ENCODE results near the gene MYO9B. TPM values are rescaled to one million over a fixed set of nuclear protein-coding genes. Genes with fewer than 3 reads are reported as not detected.
A peak's percentile ranks its signal among the peaks of the same experiment; 100 is the strongest.

Gene MYO9B
- total RNA-seq, 1 experiment from 2014 or later: 85.4 TPM

DNA sequence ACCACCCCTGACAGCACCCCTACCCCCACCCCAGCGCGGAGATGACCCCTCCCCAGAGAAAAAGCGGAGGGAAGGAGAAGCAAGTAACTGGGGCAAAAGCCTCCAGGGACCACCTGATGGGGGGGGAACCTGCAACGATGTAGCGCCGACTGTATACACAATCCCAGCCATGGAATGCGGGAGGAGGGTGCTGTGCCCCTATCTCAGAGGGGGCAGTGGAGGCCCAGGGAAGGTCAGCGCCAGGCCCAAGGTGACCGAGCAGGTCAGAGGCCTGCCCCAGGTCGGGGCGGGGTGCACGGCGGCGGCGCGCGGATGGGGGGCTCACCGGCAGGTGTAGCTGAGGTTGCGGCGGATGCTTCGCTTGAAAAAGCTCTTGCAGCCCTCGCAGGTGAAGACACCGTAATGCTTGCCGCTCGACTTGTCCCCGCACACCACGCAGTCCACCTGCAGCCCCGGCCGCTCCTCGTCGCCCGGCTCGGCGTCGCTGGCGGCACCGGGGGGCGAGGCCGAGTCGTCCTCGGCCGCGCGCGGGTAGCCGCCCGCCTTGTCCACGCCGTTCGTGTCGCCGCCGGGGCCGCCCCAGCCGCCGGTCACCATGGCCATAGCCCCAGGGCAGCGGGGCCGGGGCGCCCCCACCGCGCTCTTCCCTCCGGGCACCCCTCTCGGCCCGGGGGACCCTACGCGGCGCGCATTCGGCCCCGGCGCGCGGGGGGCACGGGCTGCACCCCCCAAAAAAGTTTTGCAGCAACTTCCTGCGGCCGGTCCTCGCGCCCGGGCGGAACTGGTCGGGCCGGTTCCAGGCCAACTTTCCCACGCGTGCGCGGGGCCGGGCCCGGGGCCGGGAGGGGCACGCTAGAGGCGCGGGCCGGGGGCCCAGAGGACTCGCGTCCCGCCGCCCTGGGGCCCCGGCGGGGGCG, 169.3 kb downstream of the MYO9B start:
- Histone ChIP-seq H3K27ac (ENCODE audit: low read depth, low read length, poor library complexity, severe bottlenecking) (peak overlapping the region; percentile 23), H3K36me3 (ENCODE audit: insufficient read depth, low read length, poor library complexity, severe bottlenecking) (no peaks in the 10 kb centered on the region), H3K4me3 (ENCODE audit: low read depth, low read length, poor library complexity, severe bottlenecking) (peak overlapping the region; percentile 66), H3K9me3 (ENCODE audit: low read depth, low read length, poor library complexity, severe bottlenecking) (no peaks in the 10 kb centered on the region), H3K27me3 (replicated peaks; ENCODE audit: insufficient read depth, low read depth, low read length, poor library complexity) (no peaks in the 10 kb centered on the region), H3K4me1 (ENCODE audit: insufficient read depth, low read length, poor library complexity, severe bottlenecking) (peaks cover 12% of the 10 kb centered on the region)
- POLR2A ChIA-PET (ENCODE audit: low non-redundant PET): no interaction called here
- CTCF ChIA-PET: no interaction called here
- no peak for TF ChIP-seq EZH2 (IDR thresholded peaks at IDR 0.05; ENCODE audit: borderline replicate concordance, low read depth, low read length, poor library complexity, severe bottlenecking)
- TF ChIP-seq, protein P1, sequence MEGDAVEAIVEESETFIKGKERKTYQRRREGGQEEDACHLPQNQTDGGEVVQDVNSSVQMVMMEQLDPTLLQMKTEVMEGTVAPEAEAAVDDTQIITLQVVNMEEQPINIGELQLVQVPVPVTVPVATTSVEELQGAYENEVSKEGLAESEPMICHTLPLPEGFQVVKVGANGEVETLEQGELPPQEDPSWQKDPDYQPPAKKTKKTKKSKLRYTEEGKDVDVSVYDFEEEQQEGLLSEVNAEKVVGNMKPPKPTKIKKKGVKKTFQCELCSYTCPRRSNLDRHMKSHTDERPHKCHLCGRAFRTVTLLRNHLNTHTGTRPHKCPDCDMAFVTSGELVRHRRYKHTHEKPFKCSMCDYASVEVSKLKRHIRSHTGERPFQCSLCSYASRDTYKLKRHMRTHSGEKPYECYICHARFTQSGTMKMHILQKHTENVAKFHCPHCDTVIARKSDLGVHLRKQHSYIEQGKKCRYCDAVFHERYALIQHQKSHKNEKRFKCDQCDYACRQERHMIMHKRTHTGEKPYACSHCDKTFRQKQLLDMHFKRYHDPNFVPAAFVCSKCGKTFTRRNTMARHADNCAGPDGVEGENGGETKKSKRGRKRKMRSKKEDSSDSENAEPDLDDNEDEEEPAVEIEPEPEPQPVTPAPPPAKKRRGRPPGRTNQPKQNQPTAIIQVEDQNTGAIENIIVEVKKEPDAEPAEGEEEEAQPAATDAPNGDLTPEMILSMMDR (conservative IDR thresholded peaks at IDR 0.05; ENCODE audit: low read depth, low read length): no peak
- intact Hi-C loops (cut with micrococcal nuclease; ENCODE audit: unreplicated experiment): no loop called here
- DNase-seq (ENCODE audit: low spot score): no peak
- no TSS peak for BruUV-seq (replicated peaks)

DNA sequence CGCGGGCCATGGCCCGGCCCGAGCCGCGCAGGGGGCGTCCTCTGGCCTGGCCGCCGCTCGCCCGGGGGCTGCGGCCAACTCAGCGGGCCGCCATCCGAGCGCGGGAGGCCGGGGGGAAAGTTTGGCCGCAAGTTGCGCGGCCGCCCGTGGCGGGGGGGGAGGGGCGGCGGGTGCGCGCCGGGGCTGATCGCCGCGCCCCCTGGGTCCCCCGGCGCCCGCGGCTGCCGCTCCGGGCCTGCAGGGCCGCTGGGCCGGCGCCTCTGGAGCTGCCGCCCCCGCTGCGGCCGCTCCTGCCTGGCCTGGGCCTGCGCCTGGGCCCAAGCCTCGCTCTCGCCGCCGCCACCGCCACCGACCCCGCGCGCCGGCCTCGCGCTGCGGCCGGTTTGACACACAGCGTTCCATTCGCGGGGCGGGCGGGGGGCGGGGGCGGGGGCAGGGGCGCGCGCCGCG, 170.0 kb downstream of the MYO9B start, which contains the start of gene NR2F6:
NR2F6 (minus strand) TSS at position 385 of the 450 bp plus-strand sequence. CDS start 699 bp downstream, outside the sequence.
- intact Hi-C loops (cut with micrococcal nuclease; ENCODE audit: unreplicated experiment): no loop called here
- ChIA-PET CTCF (no interaction called here), POLR2A (ENCODE audit: low non-redundant PET) (no interaction called here)
- peak within 1 kb of the TSS; percentile 65 for H3K27ac ChIP-seq (ENCODE audit: low read depth, low read length, poor library complexity, severe bottlenecking)
- peaks cover 12% of the 10 kb centered on the region for H3K4me1 ChIP-seq (ENCODE audit: insufficient read depth, low read length, poor library complexity, severe bottlenecking)
- TF ChIP-seq EZH2 (IDR thresholded peaks at IDR 0.05; ENCODE audit: borderline replicate concordance, low read depth, low read length, poor library complexity, severe bottlenecking): no peak
- TF ChIP-seq, protein P1 (conservative IDR thresholded peaks at IDR 0.05; ENCODE audit: low read depth, low read length): no peak
- no peak for DNase-seq (ENCODE audit: low spot score)
- H3K9me3 ChIP-seq (ENCODE audit: low read depth, low read length, poor library complexity, severe bottlenecking): no peaks in the 10 kb centered on the region
- BruUV-seq (replicated peaks): no TSS peak
- no peaks in the 10 kb centered on the region for H3K27me3 ChIP-seq (replicated peaks; ENCODE audit: insufficient read depth, low read depth, low read length, poor library complexity)
- no peaks in the 10 kb centered on the region for H3K36me3 ChIP-seq (ENCODE audit: insufficient read depth, low read length, poor library complexity, severe bottlenecking)
- H3K4me3 ChIP-seq (ENCODE audit: low read depth, low read length, poor library complexity, severe bottlenecking): peak within 1 kb of the TSS; percentile 66

DNA sequence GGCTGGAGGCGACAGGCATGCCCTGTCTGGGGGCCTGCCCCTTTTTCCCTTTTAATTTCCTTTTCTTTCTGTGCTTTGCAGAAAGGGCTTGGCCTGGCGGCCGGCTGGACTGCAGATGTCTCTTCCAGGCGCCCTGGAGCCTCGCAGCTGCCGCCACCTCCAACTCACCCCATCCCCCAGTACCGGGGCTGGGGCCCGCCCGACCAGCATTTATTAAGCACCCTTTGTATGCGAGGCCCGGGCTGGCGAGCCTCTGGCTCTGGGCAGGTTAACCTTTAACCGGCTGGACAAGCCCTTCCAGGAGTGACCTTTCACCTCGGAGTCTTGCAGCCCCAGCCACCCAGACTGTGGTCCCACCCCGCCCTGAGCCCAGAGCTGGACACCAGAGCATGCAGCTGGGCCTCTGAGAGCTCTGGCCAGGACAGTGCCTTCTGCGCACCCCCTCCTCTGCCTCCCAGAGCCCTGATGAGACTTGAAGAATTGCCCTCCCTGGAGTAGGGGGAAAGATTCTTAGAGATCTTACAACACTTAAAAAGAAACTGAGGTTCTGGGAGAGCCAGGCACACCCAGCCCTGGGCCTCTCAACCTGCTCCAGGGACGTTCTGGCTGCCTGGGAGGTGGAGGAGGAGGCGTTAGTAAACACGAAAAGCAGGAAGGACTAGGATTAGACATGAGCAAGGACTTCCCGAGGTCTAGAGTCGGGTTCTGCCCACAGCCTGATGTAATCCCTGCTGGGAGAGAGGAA, 171.3 kb downstream of the MYO9B start:
- peak; percentile 49 for DNase-seq (ENCODE audit: low spot score)
- Histone ChIP-seq H3K36me3 (ENCODE audit: insufficient read depth, low read length, poor library complexity, severe bottlenecking) (no peaks in the 10 kb centered on the region), H3K27ac (ENCODE audit: low read depth, low read length, poor library complexity, severe bottlenecking) (peak overlapping the region; percentile 65), H3K27me3 (replicated peaks; ENCODE audit: insufficient read depth, low read depth, low read length, poor library complexity) (no peaks in the 10 kb centered on the region), H3K4me3 (ENCODE audit: low read depth, low read length, poor library complexity, severe bottlenecking) (peak overlapping the region; percentile 66), H3K4me1 (ENCODE audit: insufficient read depth, low read length, poor library complexity, severe bottlenecking) (peaks cover 12% of the 10 kb centered on the region), H3K9me3 (ENCODE audit: low read depth, low read length, poor library complexity, severe bottlenecking) (no peaks in the 10 kb centered on the region)
- BruUV-seq (replicated peaks): no TSS peak
- intact Hi-C loops (cut with micrococcal nuclease; ENCODE audit: unreplicated experiment): no loop called here
- POLR2A ChIA-PET (ENCODE audit: low non-redundant PET): no interaction called here
- CTCF ChIA-PET: no interaction called here
- TF ChIP-seq, protein P1 (conservative IDR thresholded peaks at IDR 0.05; ENCODE audit: low read depth, low read length): no peak
- no peak for TF ChIP-seq EZH2 (IDR thresholded peaks at IDR 0.05; ENCODE audit: borderline replicate concordance, low read depth, low read length, poor library complexity, severe bottlenecking)

Measured in A673 (cell line).